ENCODE data around the gene ACVR2A. TPM values are rescaled to one million over a fixed set of nuclear protein-coding genes. Genes with fewer than 3 reads are reported as not detected.

Gene ACVR2A
- total RNA-seq, 1 donor from 2014 or later: 22.7 TPM

GRCh38 chr2:147923846-147924245 lies 79.0 kb downstream of the ACVR2A start:
- Mint-ChIP-seq H3K36me3 (peaks cover 16% of the 10 kb centered on the region), H3K27ac (no peak overlapping the region), H3K9me3 (no peaks in the 10 kb centered on the region), H3K4me3 (no peak overlapping the region), H3K4me1 (no peaks in the 10 kb centered on the region), H3K27me3 (ENCODE audit: insufficient read depth, low read depth) (no peaks in the 10 kb centered on the region)
- no peaks in the 10 kb centered on the region for H3K4me1 ChIP-seq
- no peak overlapping the region for H3K4me2 ChIP-seq
- H3F3A ChIP-seq (ENCODE audit: low read depth): peaks cover 8% of the 10 kb centered on the region
- H3K27ac ChIP-seq: no peak overlapping the region
- H3K36me3 ChIP-seq: no peaks in the 10 kb centered on the region
- H4K20me1 ChIP-seq (ENCODE audit: low read depth): no peaks in the 10 kb centered on the region
- TF ChIP-seq EZH2 (IDR thresholded peaks at IDR 0.05) (no peak), EZH2phosphoT487 (IDR thresholded peaks at IDR 0.05) (no peak)
- TF ChIP-seq, protein P1, sequence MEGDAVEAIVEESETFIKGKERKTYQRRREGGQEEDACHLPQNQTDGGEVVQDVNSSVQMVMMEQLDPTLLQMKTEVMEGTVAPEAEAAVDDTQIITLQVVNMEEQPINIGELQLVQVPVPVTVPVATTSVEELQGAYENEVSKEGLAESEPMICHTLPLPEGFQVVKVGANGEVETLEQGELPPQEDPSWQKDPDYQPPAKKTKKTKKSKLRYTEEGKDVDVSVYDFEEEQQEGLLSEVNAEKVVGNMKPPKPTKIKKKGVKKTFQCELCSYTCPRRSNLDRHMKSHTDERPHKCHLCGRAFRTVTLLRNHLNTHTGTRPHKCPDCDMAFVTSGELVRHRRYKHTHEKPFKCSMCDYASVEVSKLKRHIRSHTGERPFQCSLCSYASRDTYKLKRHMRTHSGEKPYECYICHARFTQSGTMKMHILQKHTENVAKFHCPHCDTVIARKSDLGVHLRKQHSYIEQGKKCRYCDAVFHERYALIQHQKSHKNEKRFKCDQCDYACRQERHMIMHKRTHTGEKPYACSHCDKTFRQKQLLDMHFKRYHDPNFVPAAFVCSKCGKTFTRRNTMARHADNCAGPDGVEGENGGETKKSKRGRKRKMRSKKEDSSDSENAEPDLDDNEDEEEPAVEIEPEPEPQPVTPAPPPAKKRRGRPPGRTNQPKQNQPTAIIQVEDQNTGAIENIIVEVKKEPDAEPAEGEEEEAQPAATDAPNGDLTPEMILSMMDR (IDR thresholded peaks at IDR 0.05): no peak
- H3K27me3 ChIP-seq: no peaks in the 10 kb centered on the region
- H2AFZ ChIP-seq (replicated peaks): no peak overlapping the region
- no peak overlapping the region for H3K4me3 ChIP-seq
- H3K9me3 ChIP-seq (ENCODE audit: low read depth): no peaks in the 10 kb centered on the region
- no peak overlapping the region for H3K9ac ChIP-seq
- no peaks in the 10 kb centered on the region for H3K79me2 ChIP-seq (ENCODE audit: low read depth)
- DNase-seq (ENCODE audit: low spot score): no peak

DNA sequence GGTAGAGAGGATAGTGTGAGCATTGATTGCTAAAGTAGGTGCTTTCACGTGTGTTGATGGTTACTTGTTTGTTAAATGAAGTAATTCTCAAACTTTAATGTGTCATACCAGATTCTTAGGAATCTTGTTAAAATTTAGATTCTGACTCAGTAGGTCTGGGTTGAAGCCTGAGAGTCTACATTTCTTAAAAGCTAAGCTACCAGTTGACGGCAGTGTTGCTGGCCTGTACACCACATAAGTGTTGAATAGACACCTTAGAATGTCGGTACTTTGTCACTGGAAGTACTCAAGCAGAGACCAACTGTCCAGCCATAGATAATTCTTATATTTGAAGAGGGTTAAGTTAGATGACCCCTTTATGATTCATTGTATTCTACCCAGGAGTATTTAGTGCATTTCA lies 79.8 kb downstream of the ACVR2A start:
- H3K27ac ChIP-seq: no peak overlapping the region
- Mint-ChIP-seq H3K27ac (no peak overlapping the region), H3K9me3 (no peaks in the 10 kb centered on the region), H3K27me3 (ENCODE audit: insufficient read depth, low read depth) (no peaks in the 10 kb centered on the region), H3K4me1 (no peaks in the 10 kb centered on the region), H3K4me3 (no peak overlapping the region), H3K36me3 (peaks cover 16% of the 10 kb centered on the region)
- no peak overlapping the region for H2AFZ ChIP-seq (replicated peaks)
- H3K4me3 ChIP-seq: no peak overlapping the region
- no peak overlapping the region for H3K9ac ChIP-seq
- H3K27me3 ChIP-seq: no peaks in the 10 kb centered on the region
- no peak for DNase-seq (ENCODE audit: low spot score)
- H3F3A ChIP-seq (ENCODE audit: low read depth): peaks cover 9% of the 10 kb centered on the region
- TF ChIP-seq EZH2 (IDR thresholded peaks at IDR 0.05) (no peak), EZH2phosphoT487 (IDR thresholded peaks at IDR 0.05) (no peak)
- TF ChIP-seq, protein P1 (IDR thresholded peaks at IDR 0.05): no peak
- no peaks in the 10 kb centered on the region for H3K79me2 ChIP-seq (ENCODE audit: low read depth)
- no peaks in the 10 kb centered on the region for H3K9me3 ChIP-seq (ENCODE audit: low read depth)
- H4K20me1 ChIP-seq (ENCODE audit: low read depth): no peaks in the 10 kb centered on the region
- H3K4me2 ChIP-seq: no peak overlapping the region
- no peaks in the 10 kb centered on the region for H3K36me3 ChIP-seq
- H3K4me1 ChIP-seq: no peaks in the 10 kb centered on the region

DNA sequence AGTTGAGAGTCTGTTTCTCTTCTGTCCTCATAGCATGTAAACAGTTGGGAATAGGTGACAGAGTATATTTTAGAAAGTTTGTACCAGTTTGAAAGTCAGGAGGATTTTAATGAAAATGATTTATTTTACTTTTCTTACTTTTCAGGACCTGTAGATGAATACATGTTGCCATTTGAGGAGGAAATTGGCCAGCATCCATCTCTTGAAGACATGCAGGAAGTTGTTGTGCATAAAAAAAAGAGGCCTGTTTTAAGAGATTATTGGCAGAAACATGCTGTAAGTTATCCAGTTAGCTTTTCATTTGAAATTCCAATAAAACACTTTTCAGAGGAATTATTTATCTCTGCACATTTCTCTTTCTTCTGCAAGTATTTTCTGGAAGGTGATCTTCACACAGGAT lies 81.1 kb downstream of the ACVR2A start:
- Histone ChIP-seq H3K4me3 (no peak overlapping the region), H3K4me2 (no peak overlapping the region), H3K9me3 (ENCODE audit: low read depth) (no peaks in the 10 kb centered on the region), H3K4me1 (no peaks in the 10 kb centered on the region), H4K20me1 (ENCODE audit: low read depth) (no peaks in the 10 kb centered on the region), H3K79me2 (ENCODE audit: low read depth) (no peaks in the 10 kb centered on the region), H3F3A (ENCODE audit: low read depth) (peaks cover 14% of the 10 kb centered on the region), H3K9ac (no peak overlapping the region), H3K36me3 (no peaks in the 10 kb centered on the region), H3K27me3 (no peaks in the 10 kb centered on the region), H2AFZ (replicated peaks) (no peak overlapping the region), H3K27ac (no peak overlapping the region)
- Mint-ChIP-seq H3K9me3 (no peaks in the 10 kb centered on the region), H3K4me3 (no peak overlapping the region), H3K36me3 (peaks cover 13% of the 10 kb centered on the region), H3K27ac (no peak overlapping the region), H3K27me3 (ENCODE audit: insufficient read depth, low read depth) (no peaks in the 10 kb centered on the region), H3K4me1 (no peaks in the 10 kb centered on the region)
- no peak for TF ChIP-seq EZH2 (IDR thresholded peaks at IDR 0.05)
- TF ChIP-seq, protein P1 (IDR thresholded peaks at IDR 0.05): no peak
- no peak for TF ChIP-seq EZH2phosphoT487 (IDR thresholded peaks at IDR 0.05)
- DNase-seq (ENCODE audit: low spot score): no peak

Measured in neural progenitor cell (in vitro differentiated cells).